Mucosa of stomach (tissue), 1 donor: Measurements from ENCODE around the gene KMT2C.

Source experiments
- H3K27me3 ChIP-seq: one replicate; pipeline ENCODE4 v1.7.0; 2013; ENCODE audit warnings: mild to moderate bottlenecking, low read length; ENCODE audit not compliant: control insufficient read depth, insufficient read depth
- H3K36me3 ChIP-seq: one replicate; pipeline ENCODE4 v1.7.0; 2013; ENCODE audit warnings: low read length; ENCODE audit not compliant: control insufficient read depth, insufficient read depth
- H3K4me1 ChIP-seq: one replicate; pipeline ENCODE4 v1.7.0; 2013; ENCODE audit warnings: mild to moderate bottlenecking, low read length; ENCODE audit not compliant: control insufficient read depth, insufficient read depth
- H3K4me3 ChIP-seq: one replicate; pipeline ENCODE4 v1.7.0; 2013; ENCODE audit warnings: low read length
- H3K9ac ChIP-seq: one replicate; pipeline ENCODE4 v1.7.0; 2013; ENCODE audit warnings: mild to moderate bottlenecking, low read length, moderate library complexity
- H3K9me3 ChIP-seq: one replicate; pipeline ENCODE4 v1.7.0; 2013; ENCODE audit warnings: mild to moderate bottlenecking, low read length, moderate library complexity; ENCODE audit not compliant: control insufficient read depth
- donor health status: Pancreatic carcinoma.

The KMT2C gene

DNA sequence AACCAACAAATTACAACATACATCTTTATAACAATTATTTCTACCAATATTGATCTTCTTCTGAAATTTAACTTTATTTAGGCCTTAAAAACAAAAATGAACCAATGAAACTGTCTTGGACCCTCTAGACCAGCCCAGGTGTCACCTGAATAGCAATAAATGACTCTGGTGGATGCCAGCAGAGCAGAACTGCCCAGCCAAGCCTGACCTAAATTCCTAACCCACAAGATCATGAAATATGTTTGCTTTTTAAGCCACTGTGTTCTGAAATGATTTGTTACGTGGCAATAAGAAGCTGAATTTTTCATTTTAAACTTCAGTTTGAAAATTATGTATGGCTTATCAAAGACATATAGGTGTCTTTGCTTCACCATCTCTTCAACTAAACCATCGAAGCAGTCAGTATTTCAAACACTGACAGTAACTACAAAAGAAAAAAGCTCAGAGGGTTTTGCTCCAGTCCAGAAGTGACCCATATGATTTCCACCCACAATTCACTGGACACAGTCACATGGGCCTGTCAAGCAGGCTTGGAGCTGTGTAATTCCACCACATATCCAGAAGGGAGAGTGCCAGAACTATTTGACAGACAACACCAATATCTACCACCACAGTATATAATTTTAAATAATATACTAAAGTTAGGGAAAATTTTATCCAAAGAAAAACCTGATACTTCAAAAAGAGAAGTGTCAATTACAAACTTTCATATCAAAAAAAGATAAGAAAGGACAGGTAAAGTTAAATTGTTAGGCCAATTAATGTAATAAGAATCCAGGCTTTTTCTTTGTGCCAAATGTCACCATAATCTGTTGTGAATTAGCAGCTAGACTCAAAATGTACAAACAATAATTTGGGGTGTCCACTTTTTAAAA lies 94.5 kb downstream of the KMT2C start:
- Histone ChIP-seq H3K27me3 (no peaks in the 10 kb centered on the region), H3K4me1 (peaks cover 6% of the 10 kb centered on the region), H3K36me3 (no peaks in the 10 kb centered on the region), H3K9me3 (no peaks in the 10 kb centered on the region), H3K9ac (no peak overlapping the region), H3K4me3 (no peak overlapping the region)

DNA sequence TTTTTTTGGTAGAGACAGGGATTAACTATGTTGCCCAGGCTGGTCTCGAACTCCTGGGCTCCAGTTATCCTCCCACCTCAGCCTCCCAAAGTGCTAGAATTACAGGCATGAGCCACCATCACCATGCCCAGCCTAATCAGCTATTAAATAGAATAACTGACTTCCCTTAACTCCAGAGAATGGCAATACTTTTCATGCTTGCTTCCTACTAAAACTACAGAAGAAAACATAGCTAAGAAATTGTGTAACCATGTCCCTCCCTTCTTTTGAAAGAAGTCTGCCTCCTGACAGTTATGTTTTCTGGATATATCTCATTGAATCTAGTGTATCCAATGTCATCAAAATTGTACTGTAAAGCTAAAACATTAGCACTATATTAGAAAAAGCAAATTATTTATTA lies 95.6 kb downstream of the KMT2C start:
- Histone ChIP-seq H3K4me3 (no peak overlapping the region), H3K9ac (no peak overlapping the region), H3K36me3 (no peaks in the 10 kb centered on the region), H3K4me1 (peaks cover 8% of the 10 kb centered on the region), H3K9me3 (no peaks in the 10 kb centered on the region), H3K27me3 (no peaks in the 10 kb centered on the region)

DNA sequence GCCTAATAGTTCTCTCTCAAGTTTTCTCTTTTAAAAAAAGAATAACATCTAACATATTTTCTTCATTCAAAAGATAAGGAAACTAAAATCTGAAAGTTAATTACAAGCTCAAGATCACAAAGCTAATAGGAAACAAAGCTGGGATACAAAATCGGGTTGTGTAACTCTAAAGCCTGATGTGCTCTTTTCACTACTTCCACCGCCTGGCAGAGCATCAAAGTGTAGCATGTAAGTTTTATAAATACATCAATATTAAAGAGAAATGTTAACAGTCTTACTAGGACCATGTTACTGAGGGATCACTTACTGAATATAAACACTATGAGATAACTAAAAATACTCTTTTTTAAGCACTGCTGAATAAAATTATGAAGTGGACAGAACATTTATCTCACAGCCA lies 97.2 kb downstream of the KMT2C start:
- H3K9me3 ChIP-seq = no peaks in the 10 kb centered on the region
- no peaks in the 10 kb centered on the region for H3K27me3 ChIP-seq
- peaks cover 8% of the 10 kb centered on the region for H3K4me1 ChIP-seq
- H3K36me3 ChIP-seq = no peaks in the 10 kb centered on the region
- no peak overlapping the region for H3K4me3 ChIP-seq
- H3K9ac ChIP-seq = no peak overlapping the region

DNA sequence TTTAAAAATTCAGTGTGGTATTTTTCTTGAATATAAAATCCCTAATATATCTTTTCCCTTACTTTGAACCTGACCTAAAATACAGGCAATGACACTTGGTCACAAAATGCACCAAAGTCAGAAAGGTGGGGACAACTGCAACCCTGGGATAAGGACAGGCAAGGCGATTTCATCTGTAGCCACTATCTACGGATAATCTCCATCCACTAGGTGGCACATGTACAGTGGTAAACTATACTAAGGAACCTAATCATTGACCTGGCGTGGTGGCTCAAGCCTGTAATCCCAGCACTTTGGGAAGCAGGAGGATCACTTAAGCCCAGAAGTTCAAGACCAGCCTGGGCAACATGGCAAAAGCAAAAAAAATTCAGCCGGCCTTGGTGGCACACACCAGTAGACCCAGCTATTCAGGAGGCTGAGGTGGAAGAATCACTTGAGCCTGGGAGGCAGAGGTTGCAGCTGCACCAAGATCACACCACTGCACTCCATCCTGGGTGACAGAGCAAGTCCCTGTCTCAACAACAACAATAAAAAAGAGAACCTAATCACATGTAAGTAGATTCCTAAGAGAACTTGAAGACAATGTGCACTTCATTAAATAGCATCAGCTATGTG lies 98.9 kb downstream of the KMT2C start:
- peaks cover 8% of the 10 kb centered on the region for H3K4me1 ChIP-seq
- no peaks in the 10 kb centered on the region for H3K27me3 ChIP-seq
- no peak overlapping the region for H3K9ac ChIP-seq
- H3K36me3 ChIP-seq = no peaks in the 10 kb centered on the region
- no peaks in the 10 kb centered on the region for H3K9me3 ChIP-seq
- H3K4me3 ChIP-seq = no peak overlapping the region

DNA sequence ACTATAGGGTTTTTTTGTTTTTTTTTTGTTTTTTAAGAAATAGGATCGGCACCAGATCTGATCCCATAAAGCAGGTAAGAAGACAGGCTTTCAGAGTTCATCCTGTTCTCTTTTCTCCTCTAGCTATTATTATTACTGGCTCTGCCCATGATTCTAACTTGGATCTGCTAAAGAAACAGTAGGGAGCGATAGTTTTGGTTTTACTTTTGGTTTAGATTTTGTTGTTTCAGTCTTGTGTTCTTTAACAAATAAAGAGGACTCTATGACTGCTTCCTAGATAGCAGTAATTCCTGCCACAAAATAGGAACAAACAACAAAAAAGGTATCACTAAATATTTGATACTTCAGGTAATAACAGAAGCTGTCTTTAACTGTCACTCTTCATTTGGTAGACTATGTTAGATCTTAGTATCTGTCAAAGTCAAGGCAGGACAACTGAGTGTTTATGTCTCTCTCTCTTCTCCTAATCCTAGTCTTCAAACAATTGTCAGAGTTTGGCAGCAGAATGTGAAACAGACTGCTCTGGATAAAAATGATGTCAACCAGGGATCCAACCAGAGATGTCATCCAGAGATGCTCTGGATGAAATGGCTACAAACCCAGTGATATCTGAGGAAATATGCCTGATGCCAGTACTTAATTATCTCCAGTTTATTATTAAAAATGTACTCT lies 99.8 kb downstream of the KMT2C start:
- Histone ChIP-seq H3K9ac (no peak overlapping the region), H3K4me1 (peaks cover 8% of the 10 kb centered on the region), H3K36me3 (no peaks in the 10 kb centered on the region), H3K4me3 (peak overlapping the region; percentile 2), H3K9me3 (no peaks in the 10 kb centered on the region), H3K27me3 (no peaks in the 10 kb centered on the region)

DNA sequence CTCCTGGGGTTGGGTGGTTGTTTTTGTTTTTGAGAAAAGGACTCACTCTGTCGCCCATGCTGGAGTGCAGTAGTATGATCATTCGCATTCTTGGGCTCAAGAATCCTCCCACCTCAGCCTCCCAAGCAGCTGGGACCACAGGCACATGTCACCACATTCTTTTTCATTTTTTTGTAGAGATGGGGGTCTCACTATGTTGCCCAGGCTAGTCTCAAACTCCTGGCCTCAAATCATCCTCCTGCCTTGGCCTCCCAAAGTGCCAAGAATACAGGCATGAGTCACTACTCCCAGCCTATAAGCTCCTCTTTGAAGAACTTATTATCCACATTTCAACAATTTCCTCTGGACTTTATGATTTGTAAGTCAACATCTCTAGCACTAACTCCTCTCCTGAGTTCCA lies 102.7 kb downstream of the KMT2C start:
- Histone ChIP-seq H3K4me1 (peaks cover 8% of the 10 kb centered on the region), H3K4me3 (no peak overlapping the region), H3K36me3 (no peaks in the 10 kb centered on the region), H3K9ac (no peak overlapping the region), H3K9me3 (no peaks in the 10 kb centered on the region), H3K27me3 (no peaks in the 10 kb centered on the region)

DNA sequence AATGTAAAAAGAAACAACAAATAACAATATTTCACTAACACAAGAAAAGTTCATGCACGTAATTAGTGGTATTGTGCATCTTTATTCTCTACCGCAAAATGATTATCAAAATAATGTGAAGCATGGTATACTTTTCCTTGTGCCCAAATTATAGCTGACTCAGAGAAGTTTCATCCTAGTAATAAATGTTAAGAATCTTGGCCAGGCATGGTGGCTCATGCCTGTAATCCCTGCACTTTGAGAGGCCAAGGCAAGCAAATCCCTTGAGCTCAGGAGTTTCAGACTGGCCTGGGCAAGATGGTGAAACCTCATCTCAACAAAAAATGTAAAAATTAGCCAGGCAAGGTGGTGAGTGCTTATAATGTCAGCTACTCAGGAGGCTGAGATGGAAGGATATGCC lies 105.0 kb downstream of the KMT2C start:
- Histone ChIP-seq H3K4me3 (no peak overlapping the region), H3K4me1 (no peaks in the 10 kb centered on the region), H3K9ac (no peak overlapping the region), H3K36me3 (no peaks in the 10 kb centered on the region), H3K9me3 (no peaks in the 10 kb centered on the region), H3K27me3 (no peaks in the 10 kb centered on the region)

DNA sequence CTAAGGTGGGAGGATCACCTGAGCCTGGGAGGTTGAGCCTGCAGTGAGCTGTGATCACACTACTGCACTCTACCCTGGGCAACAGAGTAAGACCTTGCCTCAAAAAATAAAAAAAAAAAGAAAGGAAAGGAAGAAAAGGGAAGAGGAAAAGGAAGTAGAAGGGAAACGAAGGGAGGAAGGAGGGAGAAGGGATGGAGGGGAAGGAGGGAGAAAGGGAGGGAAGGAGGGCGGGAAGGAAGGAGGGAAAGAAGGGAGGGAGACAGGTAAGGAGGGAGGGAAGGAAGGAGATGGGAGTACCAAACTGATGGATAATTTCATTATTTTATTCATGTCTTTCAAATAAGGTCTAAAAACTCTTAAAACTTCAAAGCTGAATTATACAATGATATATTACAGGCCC lies 106.3 kb downstream of the KMT2C start:
- Histone ChIP-seq H3K9ac (no peak overlapping the region), H3K36me3 (no peaks in the 10 kb centered on the region), H3K4me3 (no peak overlapping the region), H3K9me3 (no peaks in the 10 kb centered on the region), H3K4me1 (no peaks in the 10 kb centered on the region), H3K27me3 (no peaks in the 10 kb centered on the region)

DNA sequence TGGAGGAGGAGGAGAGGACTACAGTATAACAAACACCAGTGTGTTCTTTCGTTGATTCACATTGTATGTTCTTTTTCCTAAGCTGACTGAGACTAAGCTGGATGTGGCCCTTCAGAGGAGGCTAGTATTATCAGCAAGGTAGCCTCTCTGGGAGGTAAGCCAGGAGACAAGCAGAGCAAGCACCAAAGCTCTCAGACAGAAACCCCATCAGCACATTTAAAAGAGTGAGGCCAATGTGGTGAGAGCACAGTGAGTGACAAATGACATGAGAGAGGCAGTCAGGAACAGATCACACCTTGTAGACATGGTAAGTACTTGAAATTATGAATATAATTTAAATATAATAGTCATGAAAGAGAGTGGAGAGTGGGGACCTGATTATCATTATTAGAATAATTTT lies 107.6 kb downstream of the KMT2C start:
- Histone ChIP-seq H3K27me3 (no peaks in the 10 kb centered on the region), H3K36me3 (no peaks in the 10 kb centered on the region), H3K9ac (no peak overlapping the region), H3K9me3 (no peaks in the 10 kb centered on the region), H3K4me1 (no peaks in the 10 kb centered on the region), H3K4me3 (no peak overlapping the region)

DNA sequence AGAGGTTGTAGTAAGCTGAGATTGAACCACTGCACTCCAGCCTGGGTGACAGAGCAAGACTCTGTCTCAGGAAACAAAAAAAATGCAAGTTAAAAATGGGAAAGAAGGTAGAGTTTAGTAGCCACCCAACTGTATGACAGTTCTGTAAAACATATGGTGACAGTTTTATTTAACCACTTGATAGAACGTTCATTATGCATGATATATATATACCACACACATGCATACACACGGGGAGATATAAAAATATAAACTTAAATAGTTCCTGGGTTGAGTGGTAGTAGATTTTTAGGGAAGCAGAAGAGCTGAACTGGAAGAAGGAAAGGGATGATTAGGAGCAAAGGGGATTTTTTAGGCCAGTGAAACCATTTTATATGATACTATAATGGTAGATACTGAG lies 120.0 kb downstream of the KMT2C start:
- no peaks in the 10 kb centered on the region for H3K36me3 ChIP-seq
- H3K27me3 ChIP-seq = no peaks in the 10 kb centered on the region
- H3K4me1 ChIP-seq = peaks cover 8% of the 10 kb centered on the region
- H3K9me3 ChIP-seq = no peaks in the 10 kb centered on the region
- H3K4me3 ChIP-seq = no peak overlapping the region
- H3K9ac ChIP-seq = no peak overlapping the region

DNA sequence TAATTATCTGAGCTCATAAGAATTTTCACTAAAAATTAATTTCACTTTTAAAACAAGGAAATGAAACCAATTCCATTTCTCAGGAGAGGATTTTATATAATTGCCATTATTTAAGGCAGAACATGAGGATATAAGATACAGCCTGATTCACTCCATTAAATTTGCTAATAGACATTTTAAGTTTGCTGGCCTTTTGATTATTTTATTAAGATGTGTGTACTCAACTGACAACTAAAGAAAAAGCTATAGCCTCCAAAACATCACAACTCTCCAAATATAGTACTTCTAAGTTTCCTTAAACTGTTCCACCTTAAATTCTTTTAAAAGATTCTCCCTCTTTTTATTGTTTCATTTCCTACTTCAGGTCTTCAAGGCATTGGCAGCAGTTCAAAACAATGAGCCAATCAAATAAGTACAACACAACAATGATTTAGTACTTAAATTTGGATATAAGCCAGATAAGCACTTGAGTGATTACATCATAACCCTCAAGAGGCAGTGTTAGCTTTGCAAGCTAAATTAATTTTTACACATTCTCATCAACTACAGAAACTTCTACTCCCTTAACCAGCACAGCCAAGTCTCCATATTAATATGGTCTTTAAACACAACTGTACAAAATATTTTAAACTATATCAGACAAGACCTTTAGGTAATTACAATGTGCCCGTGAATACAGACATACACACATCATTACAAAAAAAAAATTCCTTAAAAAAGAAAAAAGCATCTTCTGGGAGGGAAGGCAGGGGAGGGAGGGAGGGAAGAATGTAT lies 121.8 kb downstream of the KMT2C start:
- Histone ChIP-seq H3K27me3 (no peaks in the 10 kb centered on the region), H3K9ac (no peak overlapping the region), H3K4me3 (no peak overlapping the region), H3K4me1 (peaks cover 8% of the 10 kb centered on the region), H3K9me3 (no peaks in the 10 kb centered on the region), H3K36me3 (no peaks in the 10 kb centered on the region)

DNA sequence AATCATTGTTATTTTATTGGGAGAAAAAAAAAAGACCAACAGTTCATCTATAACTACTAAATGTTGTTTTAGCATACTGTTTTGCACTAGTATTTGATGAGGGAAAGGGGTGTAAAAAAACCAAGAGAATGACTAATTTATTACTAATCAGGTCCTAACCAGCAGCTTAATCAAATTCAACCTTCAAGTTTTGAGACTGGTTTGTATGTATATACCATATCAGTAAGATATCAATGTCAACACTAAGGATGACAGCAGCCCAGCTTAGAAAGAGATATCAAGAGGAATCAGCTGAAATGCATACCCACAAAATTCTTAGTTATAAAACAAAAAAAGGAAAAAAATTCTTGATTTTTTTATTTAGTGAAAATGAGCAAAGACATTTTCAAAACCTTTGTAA lies 122.6 kb downstream of the KMT2C start:
- Histone ChIP-seq H3K27me3 (no peaks in the 10 kb centered on the region), H3K4me3 (no peak overlapping the region), H3K36me3 (no peaks in the 10 kb centered on the region), H3K9me3 (no peaks in the 10 kb centered on the region), H3K4me1 (peaks cover 8% of the 10 kb centered on the region), H3K9ac (no peak overlapping the region)
